Kidney capillary endothelial cell (primary cell): ENCODE measurements around the gene TPMT.

Experiments
- DNase-seq: peaks from one replicate; pipeline ENCODE4 v3.0.0-alpha.2; 2018; ENCODE audit warnings: low spot score

Gene TPMT

GRCh38 chr6:18117136-18117535 is 37.7 kb downstream of the TPMT start:
- no peak for DNase-seq

- no peak for DNase-seq
These were observed 39.5 kb downstream of the TPMT start for GRCh38 chr6:18115356-18115755.

- DNase-seq: no peak
These were observed 44.7 kb downstream of the TPMT start for GRCh38 chr6:18110162-18110561.

GRCh38 chr6:18107061-18107460 is 47.8 kb downstream of the TPMT start:
- DNase-seq: no peak

- DNase-seq: no peak
These were observed 51.9 kb downstream of the TPMT start for GRCh38 chr6:18102783-18103509.

- no peak for DNase-seq
These were observed 53.0 kb downstream of the TPMT start for GRCh38 chr6:18101873-18102272.

- DNase-seq: no peak
These were observed 53.6 kb downstream of the TPMT start for GRCh38 chr6:18101271-18101670.

GRCh38 chr6:18100296-18100695 is 54.6 kb downstream of the TPMT start:
- no peak for DNase-seq

- no peak for DNase-seq
These were observed 55.4 kb downstream of the TPMT start for GRCh38 chr6:18099511-18099910.

GRCh38 chr6:18096423-18096822 is 58.5 kb downstream of the TPMT start:
- DNase-seq: no peak

GRCh38 chr6:18091382-18091781 is 63.5 kb downstream of the TPMT start:
- DNase-seq: no peak

GRCh38 chr6:18090349-18090786 is 64.5 kb downstream of the TPMT start:
- DNase-seq: no peak

- DNase-seq: no peak
These were observed 66.2 kb downstream of the TPMT start for GRCh38 chr6:18088419-18089296.

GRCh38 chr6:18087396-18088165 is 67.3 kb downstream of the TPMT start:
- no peak for DNase-seq

- DNase-seq: no peak
These were observed 73.7 kb downstream of the TPMT start for GRCh38 chr6:18081025-18081668.

- no peak for DNase-seq
These were observed 74.3 kb downstream of the TPMT start for GRCh38 chr6:18080544-18080943.

GRCh38 chr6:18078866-18079265 is 76.0 kb downstream of the TPMT start:
- no peak for DNase-seq
